ENCODE measurements around the gene UBASH3B. TPM values are rescaled to one million over a fixed set of nuclear protein-coding genes. Genes with fewer than 3 reads are reported as not detected.

Gene UBASH3B
- total RNA-seq, 2 experiments from 2014 or later, result 24.5 to 28.6 TPM

DNA sequence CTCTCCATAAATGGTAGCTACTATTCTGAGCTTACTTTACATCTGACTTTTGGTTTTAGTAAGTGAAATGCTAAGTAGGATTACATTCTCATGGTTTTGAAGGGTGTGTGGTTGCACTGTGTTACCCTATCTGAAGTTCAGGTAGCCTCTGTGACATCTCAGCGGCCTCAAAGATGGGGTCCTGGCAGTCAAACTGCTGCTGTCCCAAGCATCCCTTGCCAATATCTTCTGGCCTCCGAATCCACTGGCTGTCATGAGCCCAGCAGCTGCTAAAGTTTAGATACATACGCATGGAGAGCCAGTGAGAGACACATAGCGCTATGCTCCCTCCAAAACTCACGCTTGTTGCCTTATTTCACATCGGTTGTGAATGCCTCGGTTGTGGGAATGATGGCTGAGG lies 34.9 kb downstream of the UBASH3B start:
- H3K27ac ChIP-seq (ENCODE audit: low read depth in 1 of 2, low read length in 2 of 2), result peak overlapping the region; percentile 46 to 71
- H3K4me1 ChIP-seq (ENCODE audit: insufficient read depth, low read length), result peaks cover 70% of the 10 kb centered on the region
- H3K9me3 Mint-ChIP-seq, result no peaks in the 10 kb centered on the region
- ChIA-PET POLR2A (interaction anchor here (1.1 to 3.6 kb wide), 8 partner anchors 15 to 174 kb away, joined by 3 to 39 read pairs (median 8); partner anchors contain the start of gene UBASH3B), CTCF (interaction anchor here (0.5 to 2.8 kb wide), 6 partner anchors 30 to 66 kb away, joined by 3 to 6 read pairs (median 4); partner anchors contain the start of gene UBASH3B)
- intact Hi-C loops (cut with DNase I, micrococcal nuclease), result loop anchor here in 1 of 2 experiments (5.0 kb wide), 1 partner anchor 33 kb away; the partner anchor contains the start of gene UBASH3B
- H3K9me3 ChIP-seq (ENCODE audit: control insufficient read depth in 1 of 2, insufficient read depth in 1 of 2, low read length in 2 of 2), result no peaks in the 10 kb centered on the region
- no peaks in the 10 kb centered on the region for H3K36me3 ChIP-seq (ENCODE audit: insufficient read depth, low read length)
- H3K27ac Mint-ChIP-seq, result peak overlapping the region; percentile 87
- TF ChIP-seq, protein P1, sequence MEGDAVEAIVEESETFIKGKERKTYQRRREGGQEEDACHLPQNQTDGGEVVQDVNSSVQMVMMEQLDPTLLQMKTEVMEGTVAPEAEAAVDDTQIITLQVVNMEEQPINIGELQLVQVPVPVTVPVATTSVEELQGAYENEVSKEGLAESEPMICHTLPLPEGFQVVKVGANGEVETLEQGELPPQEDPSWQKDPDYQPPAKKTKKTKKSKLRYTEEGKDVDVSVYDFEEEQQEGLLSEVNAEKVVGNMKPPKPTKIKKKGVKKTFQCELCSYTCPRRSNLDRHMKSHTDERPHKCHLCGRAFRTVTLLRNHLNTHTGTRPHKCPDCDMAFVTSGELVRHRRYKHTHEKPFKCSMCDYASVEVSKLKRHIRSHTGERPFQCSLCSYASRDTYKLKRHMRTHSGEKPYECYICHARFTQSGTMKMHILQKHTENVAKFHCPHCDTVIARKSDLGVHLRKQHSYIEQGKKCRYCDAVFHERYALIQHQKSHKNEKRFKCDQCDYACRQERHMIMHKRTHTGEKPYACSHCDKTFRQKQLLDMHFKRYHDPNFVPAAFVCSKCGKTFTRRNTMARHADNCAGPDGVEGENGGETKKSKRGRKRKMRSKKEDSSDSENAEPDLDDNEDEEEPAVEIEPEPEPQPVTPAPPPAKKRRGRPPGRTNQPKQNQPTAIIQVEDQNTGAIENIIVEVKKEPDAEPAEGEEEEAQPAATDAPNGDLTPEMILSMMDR (IDR thresholded peaks at IDR 0.05), result no peak
- DNase-seq, result no peak
- peak overlapping the region; percentile 84 for H3K4me3 Mint-ChIP-seq
- peaks cover 81% of the 10 kb centered on the region for H3K4me1 Mint-ChIP-seq (ENCODE audit: low read depth)
- peak; percentile 7 for ATAC-seq (ENCODE audit: poor library complexity)
- H3K36me3 Mint-ChIP-seq (ENCODE audit: low read depth), result peaks cover 7% of the 10 kb centered on the region
- H3K27me3 Mint-ChIP-seq, result no peaks in the 10 kb centered on the region
- peak overlapping the region; percentile 34 for H3K4me3 ChIP-seq (ENCODE audit: low read length)
- no peaks in the 10 kb centered on the region for H3K27me3 ChIP-seq (ENCODE audit: control insufficient read depth in 1 of 2, insufficient read depth in 2 of 2, low read length in 2 of 2)

DNA sequence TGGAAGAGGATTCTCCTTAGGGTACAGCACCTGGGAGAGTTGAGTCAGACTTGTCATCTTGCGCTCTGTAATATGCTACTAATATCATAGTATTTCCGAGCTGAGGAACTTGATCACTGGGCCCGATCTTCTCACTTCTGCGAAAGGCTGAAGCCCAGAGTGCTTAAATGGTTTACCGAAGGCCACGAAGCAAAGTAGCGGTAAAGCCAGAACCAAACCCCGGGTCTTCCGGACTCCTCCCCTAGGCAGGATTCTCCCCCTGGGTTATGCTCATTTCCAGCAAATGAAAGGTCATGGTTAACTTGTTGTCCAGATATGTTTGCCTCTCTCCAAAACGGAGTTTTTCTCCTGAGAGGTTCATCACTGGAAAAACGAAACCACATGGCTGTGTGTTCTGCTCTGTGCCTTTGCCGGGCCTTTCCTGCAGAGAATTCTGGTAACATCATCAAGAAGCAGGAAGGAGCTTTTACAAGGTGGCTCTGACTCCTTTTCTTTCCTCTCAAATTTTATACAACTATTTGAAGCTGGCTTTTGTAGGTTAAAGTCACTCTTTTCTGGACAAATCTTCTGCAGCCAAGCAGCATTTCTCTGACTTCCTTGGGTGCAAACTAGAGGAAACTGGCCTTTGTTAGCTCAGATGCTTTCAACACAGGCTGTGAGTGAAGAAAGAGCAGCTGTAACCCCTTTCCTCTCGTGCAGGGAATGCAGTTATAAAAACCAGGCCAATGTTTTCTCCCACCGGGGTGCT lies 35.5 kb downstream of the UBASH3B start:
- TF ChIP-seq, protein P1 (IDR thresholded peaks at IDR 0.05), result no peak
- H3K9me3 Mint-ChIP-seq, result no peaks in the 10 kb centered on the region
- H3K27ac Mint-ChIP-seq, result peak overlapping the region; percentile 87
- peak; percentile 68 for ATAC-seq (ENCODE audit: poor library complexity)
- H3K36me3 Mint-ChIP-seq (ENCODE audit: low read depth), result peaks cover 7% of the 10 kb centered on the region
- no peaks in the 10 kb centered on the region for H3K27me3 ChIP-seq (ENCODE audit: control insufficient read depth in 1 of 2, insufficient read depth in 2 of 2, low read length in 2 of 2)
- POLR2A ChIA-PET, result interaction anchor here (0.9 to 3.6 kb wide), 22 partner anchors 10 to 173 kb away, joined by 3 to 39 read pairs (median 4); partner anchors contain the start of gene UBASH3B
- H3K4me3 ChIP-seq (ENCODE audit: low read length), result peak overlapping the region; percentile 34
- peak overlapping the region; percentile 84 for H3K4me3 Mint-ChIP-seq
- CTCF ChIA-PET, result interaction anchor here (0.5 to 2.8 kb wide), 7 partner anchors 13 to 65 kb away, joined by 3 to 6 read pairs (median 4); partner anchors contain the start of gene UBASH3B
- no peaks in the 10 kb centered on the region for H3K27me3 Mint-ChIP-seq
- intact Hi-C loops (cut with DNase I, micrococcal nuclease), result loop anchor here in 1 of 2 experiments (5.0 kb wide), 1 partner anchor 34 kb away; the partner anchor contains the start of gene UBASH3B
- H3K4me1 ChIP-seq (ENCODE audit: insufficient read depth, low read length), result peaks cover 76% of the 10 kb centered on the region
- H3K9me3 ChIP-seq (ENCODE audit: control insufficient read depth in 1 of 2, insufficient read depth in 1 of 2, low read length in 2 of 2), result no peaks in the 10 kb centered on the region
- peak in 4 of 14 experiments; percentile 23 to 45 (median 40) for DNase-seq
- peak overlapping the region; percentile 46 to 71 for H3K27ac ChIP-seq (ENCODE audit: low read depth in 1 of 2, low read length in 2 of 2)
- peaks cover 84% of the 10 kb centered on the region for H3K4me1 Mint-ChIP-seq (ENCODE audit: low read depth)
- H3K36me3 ChIP-seq (ENCODE audit: insufficient read depth, low read length), result no peaks in the 10 kb centered on the region

DNA sequence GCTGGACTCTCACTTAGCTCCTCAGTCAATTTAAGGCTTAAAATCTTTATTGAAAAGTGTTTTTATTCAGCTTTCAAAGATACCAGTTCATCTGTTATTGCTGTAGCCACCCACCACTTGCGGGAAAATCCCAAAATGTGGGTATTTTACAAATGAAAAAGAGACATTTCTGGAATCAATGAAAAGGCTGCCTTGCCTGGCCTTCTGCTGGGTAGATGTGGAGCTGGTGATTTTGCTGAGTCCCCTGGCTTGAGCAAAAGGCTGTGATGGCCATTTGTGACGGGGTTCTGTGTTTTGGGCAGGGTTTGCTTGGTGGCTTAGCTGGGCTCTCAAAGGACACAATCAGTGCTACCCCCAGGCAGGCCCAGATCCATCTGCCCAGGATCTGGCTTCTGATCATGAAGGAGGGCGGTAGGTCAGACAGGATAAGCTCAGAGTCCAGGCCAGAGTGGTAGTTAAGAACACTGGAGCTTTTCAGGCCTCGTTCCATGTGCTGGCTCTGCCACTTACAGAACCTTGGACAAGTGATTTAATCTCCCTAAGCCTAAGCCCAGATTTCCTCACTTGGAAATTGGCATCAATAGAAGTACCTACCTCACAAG lies 36.1 kb downstream of the UBASH3B start:
- no peaks in the 10 kb centered on the region for H3K9me3 ChIP-seq (ENCODE audit: control insufficient read depth in 1 of 2, insufficient read depth in 1 of 2, low read length in 2 of 2)
- no peaks in the 10 kb centered on the region for H3K27me3 Mint-ChIP-seq
- ATAC-seq (ENCODE audit: poor library complexity), result no peak
- CTCF ChIA-PET, result interaction anchor here (1.1 to 2.8 kb wide), 4 partner anchors 14 to 63 kb away, joined by 3 to 6 read pairs (median 6); partner anchors contain the start of gene UBASH3B
- H3K9me3 Mint-ChIP-seq, result no peaks in the 10 kb centered on the region
- H3K36me3 Mint-ChIP-seq (ENCODE audit: low read depth), result peaks cover 7% of the 10 kb centered on the region
- H3K27ac Mint-ChIP-seq, result peak overlapping the region; percentile 87
- intact Hi-C loops (cut with DNase I, micrococcal nuclease), result loop anchor here in 1 of 2 experiments (5.0 kb wide), 1 partner anchor 34 kb away; the partner anchor contains the start of gene UBASH3B
- no peaks in the 10 kb centered on the region for H3K27me3 ChIP-seq (ENCODE audit: control insufficient read depth in 1 of 2, insufficient read depth in 2 of 2, low read length in 2 of 2)
- H3K4me3 Mint-ChIP-seq, result peak overlapping the region; percentile 84
- H3K36me3 ChIP-seq (ENCODE audit: insufficient read depth, low read length), result no peaks in the 10 kb centered on the region
- H3K4me1 Mint-ChIP-seq (ENCODE audit: low read depth), result peaks cover 84% of the 10 kb centered on the region
- H3K27ac ChIP-seq (ENCODE audit: low read depth in 1 of 2, low read length in 2 of 2), result peak overlapping the region; percentile 46 to 71
- peak overlapping the region; percentile 34 for H3K4me3 ChIP-seq (ENCODE audit: low read length)
- TF ChIP-seq, protein P1 (IDR thresholded peaks at IDR 0.05), result no peak
- POLR2A ChIA-PET, result interaction anchor here (0.9 to 3.6 kb wide), 21 partner anchors 10 to 172 kb away, joined by 3 to 39 read pairs (median 4); partner anchors contain the start of gene UBASH3B
- no peak for DNase-seq
- peaks cover 79% of the 10 kb centered on the region for H3K4me1 ChIP-seq (ENCODE audit: insufficient read depth, low read length)

All from CD4-positive, alpha-beta T cell (primary cell).